Activated naive CD8-positive, alpha-beta T cell treated with anti-CD3 and anti-CD28 coated beads for 36 hours (primary cell): ENCODE data around the gene NCK2. TPM values are rescaled to one million over a fixed set of nuclear protein-coding genes. Genes with fewer than 3 reads are reported as not detected.
A peak's percentile ranks its signal among the peaks of the same experiment; 100 is the strongest.

Source experiments
- DNase-seq: peaks from one replicate; pipeline ENCODE4 v3.0.0; 2021
- H3K27ac Mint-ChIP-seq: one replicate; pipeline ENCODE4 v1.8.0; 2022; ENCODE audit warnings: mild to moderate bottlenecking, moderate library complexity, mixed read lengths
- H3K27me3 Mint-ChIP-seq: one replicate; pipeline ENCODE4 v1.8.0; 2022; ENCODE audit warnings: mild to moderate bottlenecking, mixed read lengths
- H3K36me3 Mint-ChIP-seq: one replicate; pipeline ENCODE4 v1.8.0; 2021; ENCODE audit warnings: mild to moderate bottlenecking, mixed read lengths
- H3K4me1 Mint-ChIP-seq: one replicate; pipeline ENCODE4 v1.8.0; 2021; ENCODE audit warnings: mixed read lengths
- H3K4me3 Mint-ChIP-seq: one replicate; pipeline ENCODE4 v1.8.0; 2022; ENCODE audit warnings: mild to moderate bottlenecking, moderate library complexity, mixed read lengths
- H3K9me3 Mint-ChIP-seq: one replicate; pipeline ENCODE4 v1.8.0; 2022; ENCODE audit warnings: mixed read lengths
- total RNA-seq, 2 experiments: library from RNA; stranded (reverse); gene quantifications; one replicate each; pipeline ENCODE4 v1.2.3, GENCODE V29; 2021

NCK2 gene
- total RNA-seq, 2 experiments from 2014 or later: 76.1 to 78.1 TPM

DNA sequence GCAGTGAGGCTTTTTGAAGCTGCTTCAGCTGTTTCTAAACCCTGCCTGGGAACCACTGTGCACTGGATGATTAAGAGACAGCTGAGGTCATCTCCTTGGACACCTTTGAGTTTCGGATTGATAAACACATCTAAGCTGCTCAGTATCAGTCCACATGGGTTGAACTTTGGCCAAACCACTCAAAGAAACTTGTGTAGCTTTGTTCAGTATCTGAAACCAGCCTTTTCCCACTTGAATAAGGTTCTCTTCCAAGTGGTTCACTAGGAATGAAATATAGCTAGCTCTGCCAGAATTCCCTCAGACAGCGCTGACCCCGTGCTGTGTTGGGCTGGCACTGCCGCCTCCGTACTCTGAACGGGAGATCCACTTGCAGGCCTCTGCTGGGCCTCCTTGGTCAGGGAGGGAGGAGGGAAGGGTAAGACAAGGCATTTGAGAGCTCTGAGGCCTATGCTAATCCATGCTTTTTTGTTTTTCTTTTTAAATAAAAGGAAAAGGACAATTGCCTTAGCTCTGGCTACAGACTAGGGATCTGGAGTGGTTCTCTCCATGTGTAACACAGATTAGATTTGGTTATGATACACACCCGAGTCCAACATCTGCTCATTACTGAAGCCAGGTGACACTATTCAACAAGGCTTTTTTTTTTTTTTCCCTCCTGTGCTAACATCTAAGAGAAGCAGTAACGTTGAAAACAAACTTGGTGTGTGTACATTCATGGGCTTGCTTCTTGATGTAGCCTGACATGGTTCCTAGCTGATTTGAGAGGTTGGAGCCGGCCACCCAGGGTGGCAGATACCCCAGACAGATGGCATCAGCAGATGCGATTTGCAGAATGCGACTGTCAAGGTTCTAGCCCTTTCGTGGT is 67.7 kb downstream of the NCK2 start:
- Mint-ChIP-seq H3K4me1 (peaks cover 81% of the 10 kb centered on the region), H3K4me3 (no peak overlapping the region), H3K27me3 (no peaks in the 10 kb centered on the region), H3K9me3 (peaks cover 11% of the 10 kb centered on the region), H3K27ac (peak overlapping the region; percentile 66), H3K36me3 (peaks cover 66% of the 10 kb centered on the region)
- no peak for DNase-seq

DNA sequence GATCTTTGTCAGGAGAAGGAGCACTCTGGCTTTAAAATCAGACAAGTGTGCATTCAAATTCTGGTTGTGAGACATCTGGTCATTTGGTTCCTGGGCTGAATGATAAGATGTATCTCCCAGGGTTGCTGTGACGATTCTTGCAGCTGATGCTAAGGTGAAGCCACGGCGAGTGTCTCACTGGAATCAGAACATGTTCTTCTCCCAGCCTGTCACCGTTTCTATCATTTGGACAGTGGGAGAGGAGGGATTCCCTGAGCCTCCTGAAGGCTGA is 68.3 kb downstream of the NCK2 start:
- peak overlapping the region; percentile 42 for H3K27ac Mint-ChIP-seq

DNA sequence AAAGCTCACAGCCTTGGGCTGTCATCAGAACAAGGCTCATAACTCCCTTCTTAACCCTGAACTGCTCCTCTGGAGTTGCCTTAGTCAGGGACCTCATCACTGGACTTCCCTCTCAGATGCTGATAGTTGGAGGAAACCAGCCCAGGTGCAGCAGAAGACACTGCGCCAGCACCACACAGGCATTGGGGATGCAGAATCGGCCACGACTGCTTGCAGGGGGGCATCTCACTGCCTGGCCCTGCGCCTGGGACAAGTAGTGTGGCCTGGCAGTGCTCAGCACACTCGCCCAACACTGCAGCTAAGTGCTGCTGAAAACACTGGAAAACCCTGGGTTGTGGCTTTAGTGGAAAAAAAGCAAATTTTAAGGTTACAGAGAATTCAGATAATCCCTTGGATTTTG is 68.7 kb downstream of the NCK2 start:
- Mint-ChIP-seq H3K36me3 (peaks cover 66% of the 10 kb centered on the region), H3K9me3 (peaks cover 10% of the 10 kb centered on the region), H3K4me1 (peaks cover 74% of the 10 kb centered on the region), H3K27ac (peak overlapping the region; percentile 4), H3K4me3 (no peak overlapping the region), H3K27me3 (no peaks in the 10 kb centered on the region)
- no peak for DNase-seq

More for the DNA sequence above, 68.3 kb downstream of the NCK2 start:
- Mint-ChIP-seq H3K4me1 (peaks cover 78% of the 10 kb centered on the region), H3K36me3 (peaks cover 69% of the 10 kb centered on the region), H3K27me3 (no peaks in the 10 kb centered on the region), H3K4me3 (no peak overlapping the region), H3K9me3 (peaks cover 11% of the 10 kb centered on the region)
- DNase-seq: no peak

DNA sequence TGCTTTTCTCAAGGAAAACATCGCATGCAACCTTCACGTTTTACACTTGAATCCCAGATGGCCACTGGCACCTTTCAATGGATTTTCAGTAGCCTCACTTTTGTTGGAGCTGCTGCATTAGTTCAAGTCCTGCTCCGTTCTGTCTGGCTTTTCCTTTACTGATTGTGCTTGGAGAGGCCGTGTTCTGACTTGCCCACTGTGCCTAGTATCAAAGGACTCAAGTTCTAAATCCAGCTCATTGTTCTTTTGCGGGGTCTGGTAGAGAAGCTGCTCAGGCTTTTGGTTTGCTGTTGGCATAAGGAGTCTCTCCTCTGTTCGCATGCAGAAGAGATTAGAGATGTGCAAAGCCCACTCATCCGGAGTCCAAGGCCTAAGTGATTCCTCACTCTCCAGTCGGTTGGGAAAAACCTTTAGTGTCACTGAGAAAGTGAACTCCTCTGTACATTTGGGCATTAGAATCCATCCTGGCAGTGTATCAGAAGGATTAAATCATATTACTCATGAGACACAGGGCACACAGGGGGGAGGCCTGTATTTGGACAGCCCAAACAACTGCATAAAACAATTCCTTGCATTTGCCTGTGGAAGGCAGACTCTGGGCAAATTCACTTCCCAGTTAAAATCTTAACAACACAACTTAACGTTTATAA is 69.7 kb downstream of the NCK2 start:
- peak overlapping the region; percentile 12 for H3K27ac Mint-ChIP-seq
- DNase-seq: no peak
- H3K4me3 Mint-ChIP-seq: no peak overlapping the region
- H3K4me1 Mint-ChIP-seq: peaks cover 72% of the 10 kb centered on the region
- H3K9me3 Mint-ChIP-seq: peaks cover 3% of the 10 kb centered on the region
- peaks cover 64% of the 10 kb centered on the region for H3K36me3 Mint-ChIP-seq
- no peaks in the 10 kb centered on the region for H3K27me3 Mint-ChIP-seq

DNA sequence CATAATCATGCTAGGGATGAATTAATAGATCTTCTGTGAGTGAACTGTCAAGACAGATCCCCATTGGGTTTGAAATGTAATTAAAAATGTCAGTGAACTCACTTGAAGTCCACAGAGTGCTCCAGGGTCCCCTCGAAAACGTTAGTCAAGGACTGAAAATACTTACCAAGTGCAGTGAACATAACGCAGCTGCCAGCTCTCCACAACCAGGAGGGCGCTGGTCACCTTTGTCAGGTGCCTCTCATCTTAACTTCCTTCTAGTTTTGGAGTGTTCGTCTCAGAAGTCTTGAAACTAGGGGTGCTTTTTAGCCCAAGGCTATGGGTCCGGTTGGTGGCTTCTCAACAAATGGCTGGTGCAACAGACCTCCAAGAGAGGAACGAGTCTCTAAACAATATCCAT is 70.7 kb downstream of the NCK2 start:
- DNase-seq: no peak
- Mint-ChIP-seq H3K4me1 (peaks cover 73% of the 10 kb centered on the region), H3K9me3 (no peaks in the 10 kb centered on the region), H3K4me3 (no peak overlapping the region), H3K27ac (peak overlapping the region; percentile 25), H3K36me3 (peaks cover 63% of the 10 kb centered on the region), H3K27me3 (no peaks in the 10 kb centered on the region)

DNA sequence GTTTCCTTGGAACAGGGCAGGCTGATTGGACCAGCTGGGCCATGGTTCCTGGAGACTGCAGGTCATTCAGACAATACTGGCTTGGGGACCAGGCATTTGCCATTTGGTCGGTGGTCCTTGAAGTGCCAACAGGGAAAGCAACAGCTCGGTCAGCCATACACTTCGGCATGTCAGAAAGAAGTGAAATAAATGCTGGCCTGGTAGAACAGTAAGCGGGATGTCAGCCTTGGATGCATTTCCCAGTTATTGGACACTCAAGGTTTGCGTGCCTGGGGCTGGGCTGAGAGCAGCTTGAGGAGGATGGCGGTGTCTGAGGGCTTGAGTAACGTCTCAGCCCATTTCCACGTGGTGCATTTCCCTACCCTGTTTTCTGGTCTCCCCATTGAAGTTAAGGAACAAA is 75.4 kb downstream of the NCK2 start:
- Mint-ChIP-seq H3K4me3 (no peak overlapping the region), H3K36me3 (peaks cover 70% of the 10 kb centered on the region)

DNA sequence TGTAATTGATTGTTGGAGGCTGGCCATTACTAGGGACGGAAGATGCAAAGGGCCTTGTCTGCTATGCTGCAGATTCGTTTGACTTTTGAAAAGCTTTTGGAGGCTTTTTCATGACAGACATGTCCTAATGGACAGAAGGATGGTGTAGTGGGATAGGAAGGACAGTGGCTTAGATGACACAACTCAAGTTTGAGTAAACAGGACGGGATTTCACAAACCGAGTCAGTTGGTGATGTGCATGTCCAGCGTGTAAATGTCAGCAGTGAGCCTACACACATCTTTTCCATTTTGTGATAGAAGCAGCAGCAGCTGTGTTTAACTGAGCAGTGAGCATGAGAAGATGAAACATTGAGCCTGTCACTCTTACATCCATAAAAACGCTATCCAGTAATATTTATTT is 76.0 kb downstream of the NCK2 start:
- Mint-ChIP-seq H3K4me3 (no peak overlapping the region), H3K4me1 (peaks cover 77% of the 10 kb centered on the region), H3K36me3 (peaks cover 72% of the 10 kb centered on the region), H3K9me3 (peaks cover 5% of the 10 kb centered on the region), H3K27ac (peak overlapping the region; percentile 76), H3K27me3 (no peaks in the 10 kb centered on the region)
- no peak for DNase-seq

More for the DNA sequence above, 75.4 kb downstream of the NCK2 start:
- Mint-ChIP-seq H3K27me3 (no peaks in the 10 kb centered on the region), H3K9me3 (peaks cover 2% of the 10 kb centered on the region), H3K27ac (peak overlapping the region; percentile 76), H3K4me1 (peaks cover 79% of the 10 kb centered on the region)
- no peak for DNase-seq

DNA sequence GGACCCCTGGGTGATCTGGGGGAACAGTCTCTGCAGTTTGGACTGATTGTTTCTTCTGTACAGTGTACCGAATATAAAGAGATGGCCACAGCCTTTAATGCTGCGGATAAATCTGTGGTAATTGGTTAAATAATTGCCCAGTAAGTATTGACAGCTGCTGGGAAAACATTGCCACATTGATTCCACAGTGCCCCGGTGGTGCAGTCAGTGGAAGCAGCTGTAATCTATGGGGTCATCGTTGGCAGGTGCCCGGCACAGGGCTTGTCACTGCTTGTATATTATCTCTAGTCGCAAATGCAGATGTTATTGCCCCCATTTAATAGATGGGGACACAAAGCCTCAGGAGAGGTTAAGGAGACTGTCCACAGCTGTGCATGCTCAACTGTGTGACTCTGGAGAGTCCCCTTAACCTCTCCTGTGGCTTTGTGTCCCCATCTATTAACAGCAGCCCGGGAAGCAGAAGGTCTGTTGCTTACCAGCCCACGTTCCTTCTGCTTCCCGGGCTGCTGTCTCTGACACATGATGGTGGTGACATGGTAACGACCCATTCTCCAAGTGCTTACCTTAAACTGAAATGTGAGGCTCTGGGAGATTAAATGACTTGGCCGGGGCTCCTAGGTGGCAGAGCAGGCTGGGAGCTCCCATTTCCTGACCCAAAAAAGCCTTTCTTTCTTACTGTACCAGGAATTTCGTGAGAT is 76.9 kb downstream of the NCK2 start:
- peaks cover 75% of the 10 kb centered on the region for H3K36me3 Mint-ChIP-seq
- no peak overlapping the region for H3K4me3 Mint-ChIP-seq
- H3K27ac Mint-ChIP-seq: peak overlapping the region; percentile 87
- peaks cover 73% of the 10 kb centered on the region for H3K4me1 Mint-ChIP-seq
- no peak for DNase-seq
- no peaks in the 10 kb centered on the region for H3K27me3 Mint-ChIP-seq
- H3K9me3 Mint-ChIP-seq: peaks cover 5% of the 10 kb centered on the region

DNA sequence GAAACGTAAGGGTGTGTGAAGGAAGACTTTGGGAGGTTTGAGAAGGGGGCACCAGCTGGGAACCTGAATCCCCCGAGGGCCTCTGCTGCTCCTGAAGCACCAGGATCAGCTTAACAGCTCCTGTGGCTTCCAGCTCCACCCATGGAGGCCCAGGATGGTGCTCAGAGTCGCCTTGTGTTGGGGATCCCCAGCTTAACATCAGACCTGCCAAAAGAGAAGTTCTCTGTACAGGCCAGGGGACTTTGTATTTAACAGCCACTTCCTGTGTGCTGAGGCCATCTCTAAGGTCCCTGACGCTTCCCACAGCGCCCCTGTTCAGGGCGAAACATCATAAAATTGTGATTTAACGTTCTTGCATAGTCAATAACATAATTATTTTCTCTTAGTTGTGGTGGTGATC is 77.5 kb downstream of the NCK2 start:
- peak overlapping the region; percentile 87 for H3K27ac Mint-ChIP-seq
- peaks cover 70% of the 10 kb centered on the region for H3K4me1 Mint-ChIP-seq
- H3K27me3 Mint-ChIP-seq: no peaks in the 10 kb centered on the region
- peaks cover 72% of the 10 kb centered on the region for H3K36me3 Mint-ChIP-seq
- peaks cover 6% of the 10 kb centered on the region for H3K9me3 Mint-ChIP-seq
- peak overlapping the region; percentile 29 for H3K4me3 Mint-ChIP-seq
- DNase-seq: peak; percentile 40

GRCh38 chr2:105824446-105824845 is 79.7 kb downstream of the NCK2 start:
- Mint-ChIP-seq H3K4me3 (no peak overlapping the region), H3K27ac (peak overlapping the region; percentile 87), H3K4me1 (peaks cover 80% of the 10 kb centered on the region), H3K9me3 (peaks cover 12% of the 10 kb centered on the region), H3K36me3 (peaks cover 74% of the 10 kb centered on the region), H3K27me3 (no peaks in the 10 kb centered on the region)
- DNase-seq: no peak

DNA sequence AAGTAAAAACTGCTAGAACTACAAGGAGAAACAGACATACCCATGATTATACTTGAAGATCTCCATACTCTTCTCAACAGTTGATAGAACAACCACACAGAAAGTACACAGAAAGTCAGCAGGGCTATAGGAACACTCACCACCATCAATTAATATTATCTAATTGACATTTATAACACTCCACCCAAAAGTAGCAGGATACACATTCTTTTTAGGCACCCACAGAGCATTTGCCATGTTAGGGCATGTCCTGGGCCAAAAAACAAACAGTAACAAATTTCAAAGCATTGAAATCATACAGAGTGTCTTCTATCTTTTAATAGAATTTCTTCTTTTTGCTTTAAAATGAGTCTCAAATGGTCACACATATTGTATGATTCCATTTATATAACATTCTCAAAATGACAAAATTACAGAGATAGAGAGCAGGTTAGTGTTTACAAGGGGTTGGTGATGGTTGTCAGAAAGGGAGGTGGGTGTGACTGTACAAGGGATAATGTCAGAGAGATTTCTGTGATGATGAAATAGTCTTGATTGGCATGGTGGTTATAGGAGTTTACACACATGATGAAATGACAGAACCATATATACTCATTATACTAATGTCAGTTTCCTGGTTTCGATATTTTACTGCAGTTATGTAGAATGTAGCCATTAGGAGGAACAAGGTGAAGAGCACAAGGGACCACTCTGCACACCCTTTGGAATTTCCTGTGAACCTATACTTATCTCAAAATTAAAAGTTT is 82.8 kb downstream of the NCK2 start:
- Mint-ChIP-seq H3K27me3 (no peaks in the 10 kb centered on the region), H3K4me1 (peaks cover 73% of the 10 kb centered on the region), H3K36me3 (peaks cover 88% of the 10 kb centered on the region), H3K9me3 (peaks cover 24% of the 10 kb centered on the region), H3K27ac (peak overlapping the region; percentile 90), H3K4me3 (no peak overlapping the region)
- no peak for DNase-seq

DNA sequence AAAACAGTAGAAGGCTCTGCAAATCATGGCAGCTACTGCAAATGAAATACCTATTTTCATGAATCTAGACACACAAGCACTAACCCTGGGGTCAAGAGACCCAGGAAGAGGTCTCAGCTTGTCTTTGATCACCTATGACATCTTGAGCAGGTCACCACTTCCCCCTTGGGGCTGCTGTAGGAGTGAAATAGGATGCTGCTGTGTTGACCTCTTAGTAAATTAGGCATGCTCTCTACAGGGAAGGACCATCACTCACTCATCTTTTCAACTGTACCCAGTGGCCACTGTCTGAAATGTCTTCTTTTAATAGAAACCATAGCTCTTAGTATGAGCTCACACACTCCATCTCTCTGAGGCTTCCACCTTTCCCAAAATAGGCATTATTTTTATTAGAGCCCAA is 83.8 kb downstream of the NCK2 start:
- peaks cover 66% of the 10 kb centered on the region for H3K4me1 Mint-ChIP-seq
- H3K9me3 Mint-ChIP-seq: peaks cover 30% of the 10 kb centered on the region
- no peak overlapping the region for H3K4me3 Mint-ChIP-seq
- no peaks in the 10 kb centered on the region for H3K27me3 Mint-ChIP-seq
- H3K27ac Mint-ChIP-seq: peak overlapping the region; percentile 68
- peaks cover 88% of the 10 kb centered on the region for H3K36me3 Mint-ChIP-seq
- no peak for DNase-seq

DNA sequence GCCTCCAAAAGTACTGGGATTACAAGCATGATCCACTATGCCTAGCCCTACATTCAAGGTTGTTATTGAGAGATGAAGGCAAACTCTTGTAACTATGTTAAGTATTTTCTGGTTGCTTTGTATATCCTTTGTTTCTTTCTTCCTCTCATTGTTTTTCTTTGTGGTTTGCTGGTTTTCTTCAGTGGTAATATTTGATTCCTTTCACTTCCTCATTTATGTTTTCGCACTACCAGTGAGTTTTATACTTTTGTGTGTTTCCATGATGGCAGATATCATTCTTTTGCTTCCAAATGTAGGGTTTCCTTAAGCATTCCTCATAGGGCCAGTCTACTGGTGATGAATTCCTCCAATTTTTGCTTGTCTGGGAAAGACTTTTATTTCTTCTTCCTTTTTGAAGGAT is 90.2 kb downstream of the NCK2 start:
- peak overlapping the region; percentile 82 for H3K27ac Mint-ChIP-seq
- peaks cover 48% of the 10 kb centered on the region for H3K9me3 Mint-ChIP-seq
- H3K36me3 Mint-ChIP-seq: peaks cover 90% of the 10 kb centered on the region
- DNase-seq: no peak
- H3K4me1 Mint-ChIP-seq: peaks cover 71% of the 10 kb centered on the region
- H3K27me3 Mint-ChIP-seq: no peaks in the 10 kb centered on the region
- H3K4me3 Mint-ChIP-seq: no peak overlapping the region

- H3K4me3 Mint-ChIP-seq: peak overlapping the region; percentile 27
- no peak for DNase-seq
- H3K4me1 Mint-ChIP-seq: peaks cover 78% of the 10 kb centered on the region
- H3K36me3 Mint-ChIP-seq: peaks cover 91% of the 10 kb centered on the region
- H3K27me3 Mint-ChIP-seq: no peaks in the 10 kb centered on the region
- H3K27ac Mint-ChIP-seq: peak overlapping the region; percentile 87
- peaks cover 47% of the 10 kb centered on the region for H3K9me3 Mint-ChIP-seq
These were observed 91.6 kb downstream of the NCK2 start for GRCh38 chr2:105836341-105836740.
